Stimulated activated CD4-positive, alpha-beta T cell treated with anti-CD3 and anti-CD28 coated beads, Interleukin-4, amount 100 ng/mL, for 24 hours (primary cell): ENCODE results near the gene MTHFS.

Experiments
- DNase-seq: peaks from one replicate; pipeline ENCODE4 v3.0.0-alpha.2; 2020

Gene MTHFS

DNA sequence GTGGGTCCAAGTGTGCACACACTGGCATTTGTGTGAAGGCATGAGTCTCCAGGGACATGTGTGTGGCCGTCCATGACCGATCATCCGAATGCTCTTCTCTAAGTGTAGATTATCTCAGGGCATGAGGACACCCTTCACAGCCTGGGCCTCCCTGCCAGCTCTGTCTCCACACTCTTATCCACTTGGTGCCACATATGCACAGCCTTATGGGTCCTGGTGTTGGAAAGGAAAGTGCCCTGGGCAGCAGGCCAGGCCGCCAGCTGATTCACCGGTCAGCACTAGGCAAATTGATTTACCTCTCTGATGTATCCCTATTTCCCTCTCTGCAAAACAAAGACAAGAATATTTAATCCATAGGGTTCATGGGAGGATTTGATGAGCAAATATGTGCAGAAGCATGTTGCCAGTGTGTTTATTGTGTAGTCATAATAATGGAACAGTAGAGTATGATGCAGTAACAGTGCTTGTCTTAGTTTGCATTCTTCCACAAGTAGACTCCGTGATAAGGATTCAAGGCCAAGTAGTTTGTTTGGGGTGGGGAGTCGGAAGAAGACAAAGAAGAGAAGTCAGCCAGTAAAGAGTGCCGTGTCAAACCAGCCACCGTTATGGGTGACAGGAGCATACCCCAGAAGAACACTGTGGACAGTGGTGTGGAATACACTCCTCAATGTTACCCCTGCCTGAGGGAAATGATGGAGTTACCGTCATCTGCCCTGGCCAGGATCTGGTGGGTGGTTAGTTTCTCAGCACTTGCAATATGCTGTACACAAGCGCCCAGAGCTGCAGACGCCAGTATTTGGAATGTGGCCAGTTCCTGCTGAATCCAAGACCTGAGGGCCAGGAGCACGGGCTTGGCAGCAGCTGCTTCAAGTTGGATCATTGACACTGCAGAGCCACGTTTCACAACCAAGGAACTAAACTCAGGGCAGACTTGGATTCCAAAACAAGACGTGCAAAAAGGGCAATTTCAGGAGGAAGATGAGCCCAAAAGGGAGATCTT, 85.1 kb downstream of the MTHFS start:
- DNase-seq: no peak

DNA sequence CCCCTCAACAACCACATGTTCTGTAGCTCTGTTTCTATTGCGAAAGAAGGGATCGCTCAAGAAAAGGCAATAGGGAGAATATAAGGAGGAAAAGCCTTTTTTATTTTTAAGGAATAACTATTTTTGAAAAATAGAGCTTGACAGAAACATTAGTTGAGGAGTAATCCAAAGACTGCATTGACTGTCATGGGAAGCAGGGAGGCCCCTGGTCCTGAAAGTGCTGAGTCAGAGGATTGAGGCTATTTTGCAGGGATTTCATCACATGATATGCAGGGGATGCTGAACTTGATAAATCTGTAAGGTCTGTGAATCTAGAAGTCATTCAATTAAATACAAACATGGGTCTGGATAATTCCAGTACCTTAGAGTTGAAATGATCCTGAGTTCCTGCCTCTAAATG, 92.0 kb downstream of the MTHFS start:
- DNase-seq: no peak

DNA sequence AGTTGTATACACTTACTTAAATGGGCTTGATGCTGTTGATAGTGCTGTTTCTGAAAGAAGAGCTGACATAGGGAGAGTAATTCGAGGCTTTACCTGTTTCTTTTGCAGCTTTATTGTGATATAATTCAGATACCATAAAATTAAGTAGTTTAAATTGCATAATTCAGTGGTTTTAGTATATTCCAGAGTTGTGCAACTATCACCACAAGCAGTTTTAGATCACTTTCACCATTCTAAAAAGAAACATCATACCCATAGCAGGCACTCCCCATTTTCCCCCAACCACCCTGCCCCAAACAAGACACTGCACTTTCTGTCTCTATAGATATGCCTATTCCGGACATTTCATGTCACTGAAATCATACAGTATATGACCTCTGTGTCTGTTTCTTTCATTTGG, 98.5 kb downstream of the MTHFS start:
- DNase-seq: no peak
